Mammary epithelial cell (primary cell): ENCODE data around the gene SLC12A8.

Experiments
- CTCF ChIP-seq, 2 donors: IDR thresholded peaks in 1 of 2; conservative IDR thresholded peaks in 1 of 2; 2 replicates each; pipeline ENCODE4 v1.5.1; 2011 to 2012; ENCODE audit warnings: inconsistent platforms in 2 of 2, low read length in 2 of 2, mild to moderate bottlenecking in 2 of 2, control low read depth in 1 of 2, low read depth in 1 of 2; ENCODE audit not compliant: insufficient read depth in 1 of 2; ENCODE audit errors: extremely low read depth in 1 of 2
- EZH2 ChIP-seq: IDR thresholded peaks from 2 replicates; pipeline ENCODE4 v1.6.1; 2012; ENCODE audit warnings: low read length, inconsistent platforms, borderline replicate concordance

GRCh38 chr3:125052624-125053303, 159.8 kb downstream of the SLC12A8 start:
- TF ChIP-seq CTCF (conservative IDR thresholded peaks at IDR 0.05 in 1 of 2, IDR thresholded peaks at IDR 0.05 in 1 of 2; ENCODE audit: extremely low read depth in 1 of 2, insufficient read depth in 1 of 2, low read depth in 1 of 2, low read length in 2 of 2) (no peak), EZH2 (no peak)
